WTC11 (cell line): ENCODE results near the gene TROAP. TPM values are rescaled to one million over a fixed set of nuclear protein-coding genes. Genes with fewer than 3 reads are reported as not detected.
A peak's percentile ranks its signal among the peaks of the same experiment; 100 is the strongest.

Source experiments
- ATAC-seq: fragments of 200-7000 bp; cut with Tn5 transposase; 2 replicates; pipeline ENCODE4 v1.10.0; 2021; ENCODE audit warnings: mild to moderate bottlenecking, moderate library complexity
- CTCF ChIA-PET: fragments of 300-600 bp; sonication (Branson Sonifier 250); formaldehyde crosslinking; loops from one replicate; lab custom pipeline; 2021; ENCODE audit warnings: antibody characterized with exemption; lab: Charles Lee
- POLR2A ChIA-PET: fragments of 350-600 bp; sonication (Branson Sonifier 250); formaldehyde crosslinking; loops from one replicate; lab custom pipeline; 2021; ENCODE audit warnings: antibody characterized with exemption; lab: Charles Lee
- DNase-seq: peaks from one replicate; pipeline ENCODE4 v3.0.0; 2021; ENCODE audit warnings: low spot score
- H3K27ac Mint-ChIP-seq: 2 replicates; pipeline ENCODE4 v1.8.0; 2021; ENCODE audit warnings: mixed read lengths
- H3K27me3 Mint-ChIP-seq: 2 replicates; pipeline ENCODE4 v1.8.0; 2021; ENCODE audit warnings: low read depth, mild to moderate bottlenecking, moderate library complexity, mixed read lengths
- H3K36me3 Mint-ChIP-seq: 2 replicates; pipeline ENCODE4 v1.8.0; 2021; ENCODE audit warnings: mixed read lengths
- H3K4me1 Mint-ChIP-seq: 2 replicates; pipeline ENCODE4 v1.8.0; 2022; ENCODE audit warnings: mixed read lengths
- H3K4me3 Mint-ChIP-seq: 2 replicates; pipeline ENCODE4 v1.8.0; 2021; ENCODE audit warnings: mild to moderate bottlenecking, moderate library complexity, mixed read lengths
- H3K9me3 Mint-ChIP-seq: 2 replicates; pipeline ENCODE4 v1.8.0; 2021; ENCODE audit warnings: mixed read lengths
- AR ChIP-seq: fragments of 250-450 bp; sonication (Bioruptor Pico); IDR thresholded peaks from 2 replicates; pipeline ENCODE4 v1.9.0; 2021; ENCODE audit warnings: mild to moderate bottlenecking
- CBFB ChIP-seq: sonication (generic); formaldehyde crosslinking; IDR thresholded peaks from 2 replicates; pipeline ENCODE4 v1.8.1; 2022; ENCODE audit warnings: mild to moderate bottlenecking, low read depth, missing genetic modification reagents
- FOXJ3 ChIP-seq: sonication (generic); formaldehyde crosslinking; IDR thresholded peaks from 2 replicates; pipeline ENCODE4 v1.9.0; 2021; ENCODE audit warnings: missing genetic modification reagents, mild to moderate bottlenecking, borderline replicate concordance
- GTF2I ChIP-seq: fragments of 250-450 bp; sonication (Bioruptor Pico); conservative IDR thresholded peaks from 2 replicates; pipeline ENCODE4 v1.4.0; 2021; ENCODE audit warnings: mild to moderate bottlenecking
- HMGA2 ChIP-seq: fragments of 250-450 bp; sonication (Bioruptor Pico); IDR thresholded peaks from 2 replicates; pipeline ENCODE4 v1.4.0; 2021; ENCODE audit warnings: mild to moderate bottlenecking, moderate library complexity
- HMGXB4 ChIP-seq: sonication (generic); formaldehyde crosslinking; IDR thresholded peaks from 2 replicates; pipeline ENCODE4 v1.8.1; 2023; ENCODE audit warnings: mild to moderate bottlenecking, moderate library complexity, missing genetic modification reagents
- IRF2 ChIP-seq: sonication (generic); formaldehyde crosslinking; IDR thresholded peaks from 2 replicates; pipeline ENCODE4 v1.8.0; 2022; ENCODE audit warnings: low read depth, missing genetic modification reagents, borderline replicate concordance
- MYBL2 ChIP-seq: sonication (generic); formaldehyde crosslinking; IDR thresholded peaks from 2 replicates; pipeline ENCODE4 v1.8.1; 2023; ENCODE audit warnings: mild to moderate bottlenecking, moderate library complexity, missing genetic modification reagents
- NFE2L1 ChIP-seq: sonication (generic); formaldehyde crosslinking; IDR thresholded peaks from 2 replicates; pipeline ENCODE4 v1.8.1; 2023; ENCODE audit warnings: missing genetic modification reagents
- PRRX2 ChIP-seq: fragments of 250-450 bp; sonication (Bioruptor Pico); IDR thresholded peaks from 2 replicates; pipeline ENCODE4 v1.8.0; 2021; ENCODE audit warnings: mild to moderate bottlenecking
- RORB ChIP-seq: fragments of 250-450 bp; sonication (Bioruptor Pico); IDR thresholded peaks from 2 replicates; pipeline ENCODE4 v1.9.0; 2021; ENCODE audit warnings: mild to moderate bottlenecking
- SMAD3 ChIP-seq: sonication (generic); formaldehyde crosslinking; IDR thresholded peaks from 2 replicates; pipeline ENCODE4 v1.8.0; 2022; ENCODE audit warnings: missing genetic modification reagents, mild to moderate bottlenecking, borderline replicate concordance
- SOX15 ChIP-seq: fragments of 250-450 bp; sonication (Bioruptor Pico); IDR thresholded peaks from 2 replicates; pipeline ENCODE4 v1.9.0; 2021; ENCODE audit warnings: mild to moderate bottlenecking
- TCF7 ChIP-seq: sonication (generic); formaldehyde crosslinking; IDR thresholded peaks from 2 replicates; pipeline ENCODE4 v1.8.0; 2022; ENCODE audit warnings: mild to moderate bottlenecking, low read depth, missing genetic modification reagents, moderate library complexity
- USF1 ChIP-seq: sonication (generic); formaldehyde crosslinking; IDR thresholded peaks from 2 replicates; pipeline ENCODE4 v1.8.0; 2022; ENCODE audit warnings: mild to moderate bottlenecking, missing genetic modification reagents
- ZNF121 ChIP-seq: sonication (generic); formaldehyde crosslinking; IDR thresholded peaks from 2 replicates; pipeline ENCODE4 v1.8.0; 2023; ENCODE audit warnings: missing genetic modification reagents
- ZNF317 ChIP-seq: sonication (generic); formaldehyde crosslinking; IDR thresholded peaks from 2 replicates; pipeline ENCODE4 v1.8.1; 2023; ENCODE audit warnings: low read depth, mild to moderate bottlenecking, moderate library complexity, missing genetic modification reagents, borderline replicate concordance
- ZNF532 ChIP-seq: fragments of 250-450 bp; sonication (Bioruptor Pico); IDR thresholded peaks from 2 replicates; pipeline ENCODE4 v1.9.0; 2021; ENCODE audit warnings: mild to moderate bottlenecking, borderline replicate concordance
- total RNA-seq: library from RNA; stranded (reverse); gene quantifications from 3 replicates; pipeline ENCODE4 v1.2.3, GENCODE V29; 2021
- TF ChIP-seq, protein P1 (sequence below): sonication (generic); formaldehyde crosslinking; IDR thresholded peaks from 2 replicates; pipeline ENCODE4 v1.8.0; 2023; ENCODE audit warnings: missing genetic modification reagents
- TF ChIP-seq, protein P2 (sequence below): fragments of 250-450 bp; sonication (Bioruptor Pico); conservative IDR thresholded peaks from 2 replicates; pipeline ENCODE4 v1.9.0; 2021; ENCODE audit warnings: mild to moderate bottlenecking

The TROAP gene
- total RNA-seq, 1 experiment from 2014 or later = 89.2 TPM

DNA sequence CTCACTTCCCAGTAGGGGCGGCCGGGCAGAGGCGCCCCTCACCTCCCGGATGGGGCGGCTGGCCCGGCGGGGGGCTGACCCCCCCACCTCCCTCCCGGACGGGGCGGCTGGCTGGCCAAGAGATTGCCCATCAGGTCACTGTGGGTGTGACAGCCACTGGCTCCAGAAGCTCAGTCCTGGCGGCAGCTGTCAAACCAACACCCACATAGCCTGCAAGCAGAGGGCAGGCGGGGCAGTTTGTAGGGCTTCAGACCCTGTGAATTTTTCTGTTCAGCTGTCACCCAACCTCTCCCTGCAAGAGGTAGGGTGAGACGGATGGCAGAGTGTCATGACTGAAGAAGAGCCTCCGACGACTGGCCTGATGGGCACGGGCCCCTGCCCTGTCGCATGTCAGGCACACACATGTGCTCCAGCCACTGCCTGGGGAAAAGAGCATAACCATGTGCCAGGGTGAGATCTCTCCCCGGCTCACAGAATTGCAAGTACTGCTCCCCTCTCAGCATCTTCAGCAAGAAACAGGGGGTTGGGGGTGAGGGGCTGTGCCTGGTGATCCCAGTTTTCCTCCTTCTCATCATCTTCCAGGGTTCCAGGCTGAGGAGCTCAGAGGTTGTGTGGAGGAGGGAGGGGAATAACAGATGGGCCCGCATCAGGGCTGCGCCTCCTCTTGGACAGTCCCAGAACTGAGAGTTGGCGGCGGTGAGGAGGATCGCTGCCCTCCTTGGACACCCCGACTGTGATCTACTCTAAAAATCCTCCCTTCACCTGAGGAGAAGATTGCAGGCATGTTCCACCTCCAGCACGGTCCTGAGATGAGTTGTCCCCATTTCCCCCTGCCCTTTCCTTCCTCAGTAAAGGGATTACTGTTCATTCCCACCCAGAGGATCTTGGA is 39.3 kb upstream of the TROAP start:
- H3K36me3 Mint-ChIP-seq = no peaks in the 10 kb centered on the region
- POLR2A ChIA-PET = no interaction called here
- ATAC-seq = peak; percentile 64
- H3K4me1 Mint-ChIP-seq = peaks cover 23% of the 10 kb centered on the region
- TF ChIP-seq MYBL2 (CRISPR knock-in tag) = no peak
- no peak for TF ChIP-seq RORB (CRISPR knock-in tag)
- TF ChIP-seq NFE2L1 (CRISPR knock-in tag) = no peak
- no peak for TF ChIP-seq SMAD3
- no peak for TF ChIP-seq SOX15 (CRISPR knock-in tag)
- no peak for TF ChIP-seq HMGA2 (CRISPR knock-in tag)
- TF ChIP-seq IRF2 (CRISPR knock-in tag) = no peak
- TF ChIP-seq HMGXB4 (CRISPR knock-in tag) = no peak
- TF ChIP-seq FOXJ3 (CRISPR knock-in tag) = no peak
- TF ChIP-seq PRRX2 (CRISPR knock-in tag) = no peak
- no peak for TF ChIP-seq GTF2I
- TF ChIP-seq, all 79 proteins: peak for 0
- no peak for DNase-seq
- Mint-ChIP-seq H3K4me3 (no peak overlapping the region), H3K27me3 (peaks cover 22% of the 10 kb centered on the region), H3K9me3 (peaks cover 3% of the 10 kb centered on the region; the same call in 1 of the 2 replicates), H3K27ac (no peak overlapping the region)
- CTCF ChIA-PET = interaction anchor here (0.6 to 8.8 kb wide), 18 partner anchors 9 to 274 kb away, joined by 3 to 97 read pairs (median 4); partner anchors contain the start of genes DNAJC22, PRPH and TROAP

- POLR2A ChIA-PET = no interaction called here
- DNase-seq = no peak
- Mint-ChIP-seq H3K27me3 (peaks cover 28% of the 10 kb centered on the region), H3K27ac (no peak overlapping the region), H3K36me3 (no peaks in the 10 kb centered on the region), H3K4me3 (no peak overlapping the region), H3K4me1 (peaks cover 21% of the 10 kb centered on the region), H3K9me3 (peaks cover 3% of the 10 kb centered on the region; the same call in 1 of the 2 replicates)
- no peak for ATAC-seq
- CTCF ChIA-PET = interaction anchor here (0.6 to 8.8 kb wide), 13 partner anchors 8 to 273 kb away, joined by 3 to 97 read pairs (median 6); partner anchors contain the start of genes DNAJC22, PRPH and TROAP
- TF ChIP-seq ZNF317 (CRISPR knock-in tag) (no peak), AR (no peak), ZNF121 (CRISPR knock-in tag) (no peak), ZNF532 (CRISPR knock-in tag) (no peak), SOX15 (CRISPR knock-in tag) (no peak), CBFB (no peak), TCF7 (no peak), USF1 (CRISPR knock-in tag) (no peak)
- TF ChIP-seq, protein P1, sequence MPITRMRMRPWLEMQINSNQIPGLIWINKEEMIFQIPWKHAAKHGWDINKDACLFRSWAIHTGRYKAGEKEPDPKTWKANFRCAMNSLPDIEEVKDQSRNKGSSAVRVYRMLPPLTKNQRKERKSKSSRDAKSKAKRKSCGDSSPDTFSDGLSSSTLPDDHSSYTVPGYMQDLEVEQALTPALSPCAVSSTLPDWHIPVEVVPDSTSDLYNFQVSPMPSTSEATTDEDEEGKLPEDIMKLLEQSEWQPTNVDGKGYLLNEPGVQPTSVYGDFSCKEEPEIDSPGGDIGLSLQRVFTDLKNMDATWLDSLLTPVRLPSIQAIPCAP (CRISPR knock-in tag) = no peak
- TF ChIP-seq, protein P2, sequence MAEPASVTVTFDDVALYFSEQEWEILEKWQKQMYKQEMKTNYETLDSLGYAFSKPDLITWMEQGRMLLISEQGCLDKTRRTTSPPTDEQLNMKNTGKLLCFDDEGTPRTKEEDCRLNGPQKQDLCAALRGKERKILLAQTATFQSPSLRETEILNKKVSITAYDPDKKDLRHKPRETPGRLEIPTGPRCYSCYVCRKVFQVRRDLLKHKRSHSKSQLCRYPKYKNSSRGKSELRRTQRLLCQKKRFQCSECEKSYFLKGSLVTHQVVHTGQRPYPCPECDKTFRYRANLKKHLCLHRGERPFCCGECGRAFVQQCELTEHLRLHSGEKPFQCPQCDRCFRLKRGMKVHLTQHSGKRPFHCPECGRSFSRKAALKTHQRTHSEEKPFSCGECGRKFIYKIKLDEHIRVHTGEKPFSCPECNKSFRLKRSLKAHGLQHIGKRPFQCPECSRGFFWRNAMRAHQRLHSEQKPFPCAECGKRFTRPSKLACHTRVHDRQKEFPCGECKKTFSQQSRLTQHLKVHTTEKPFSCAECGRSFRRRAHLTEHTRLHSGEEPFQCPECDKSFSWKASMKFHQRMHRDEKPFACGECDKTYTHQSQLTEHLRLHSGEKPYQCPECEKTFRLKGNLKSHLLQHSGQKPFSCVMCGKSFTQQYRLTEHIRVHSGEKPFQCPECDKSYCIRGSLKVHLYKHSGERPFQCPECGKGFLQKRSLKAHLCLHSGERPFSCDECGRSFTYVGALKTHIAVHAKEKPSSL = no peak
These were observed 38.4 kb upstream of the TROAP start for GRCh38 chr12:49284672-49285071.
